MV-4-11 (cell line): ENCODE results near the gene FAM107B.
A peak's percentile ranks its signal among the peaks of the same experiment; 100 is the strongest.
"Not testable (repeated sequence)": the region's sequence is repeated elsewhere in the genome, so short reads cannot be mapped to it uniquely, and the experiment has no call there.

Experiments used
- DNase-seq: peaks from one replicate; lab custom pipeline; 2025; lab: John Stamatoyannopoulos, UW

The FAM107B gene

DNA sequence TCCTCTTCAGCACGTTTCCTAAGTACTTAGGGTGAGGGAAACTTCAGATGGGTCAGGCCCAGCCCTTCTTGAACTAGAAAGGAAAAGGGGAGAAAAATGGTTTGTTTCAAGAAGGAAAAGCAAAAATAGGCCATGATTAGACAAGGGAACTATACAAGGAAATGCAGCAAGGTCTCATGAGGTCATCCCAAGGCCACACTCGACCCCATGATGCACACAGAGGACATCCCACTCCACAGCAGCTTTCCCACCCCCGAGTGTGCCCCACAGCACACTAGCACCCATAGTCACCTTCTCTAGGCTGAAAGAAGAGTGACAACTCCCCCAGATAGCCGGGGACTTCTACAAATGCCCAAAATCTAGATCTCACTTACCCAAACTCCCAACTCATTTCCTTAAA is 173.4 kb downstream of the FAM107B start:
- no peak for DNase-seq

DNA sequence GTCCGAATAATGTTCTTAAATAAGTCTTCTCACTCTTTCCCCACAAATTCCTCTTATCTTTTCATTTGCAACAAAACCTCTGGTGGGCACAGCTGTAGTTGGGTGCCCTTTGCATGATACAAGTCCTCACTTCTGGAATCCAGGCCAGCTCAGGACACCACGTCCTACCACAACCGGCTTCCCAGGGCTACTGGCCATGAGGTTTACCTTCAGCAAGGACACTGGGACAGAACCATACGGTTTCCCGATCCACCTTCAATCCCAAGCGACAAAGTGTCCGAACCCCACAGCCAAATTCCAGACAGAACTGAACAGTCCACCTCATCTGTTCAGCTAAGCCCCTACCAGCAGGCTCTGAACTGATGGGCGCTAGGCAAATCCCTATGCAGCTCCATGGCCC is 174.6 kb downstream of the FAM107B start:
- DNase-seq = no peak

DNA sequence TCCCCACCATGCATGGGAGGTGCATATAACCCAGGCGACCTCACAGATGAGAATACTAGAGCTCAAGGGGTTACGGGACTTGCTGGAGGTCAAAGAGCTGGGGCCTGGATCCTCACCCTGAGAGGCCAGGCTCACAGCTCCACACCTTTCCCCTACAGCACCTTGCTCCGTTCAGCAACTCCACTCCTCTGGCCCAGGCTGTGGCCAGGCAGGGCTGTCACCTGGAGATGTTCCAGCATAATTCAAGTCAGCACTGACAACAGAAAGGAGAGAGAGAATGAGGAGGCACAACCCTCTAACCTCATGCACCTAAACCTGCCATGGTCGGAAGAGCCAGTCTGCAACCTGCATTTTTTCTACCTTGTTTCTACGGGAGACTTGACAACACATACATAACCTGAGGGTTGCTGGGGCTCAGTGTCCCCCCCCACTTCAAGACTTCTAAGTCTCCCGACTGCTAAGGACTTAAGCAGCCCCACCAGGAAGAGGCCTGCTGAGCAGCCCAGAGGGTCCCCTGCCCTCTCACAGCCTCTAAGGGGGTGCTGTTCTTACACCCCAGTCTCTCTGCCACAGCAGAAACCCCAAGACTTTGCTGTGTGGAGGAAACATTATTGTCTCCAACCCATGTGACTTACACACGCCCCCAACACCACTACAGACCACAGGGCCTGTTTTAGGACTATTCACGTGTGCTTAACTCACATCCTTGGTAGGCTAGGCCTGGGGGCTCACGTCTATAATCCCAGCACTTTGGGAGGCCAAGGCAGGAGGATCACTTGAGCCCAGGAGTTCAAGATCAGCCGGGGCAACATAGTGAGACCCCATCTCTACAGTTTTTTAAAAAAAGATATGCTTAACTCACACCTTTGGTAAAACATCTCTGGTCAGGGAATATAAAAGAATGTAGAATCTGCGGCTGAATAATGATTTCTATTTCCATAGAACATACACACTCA is 175.6 kb downstream of the FAM107B start:
- DNase-seq = no peak

DNA sequence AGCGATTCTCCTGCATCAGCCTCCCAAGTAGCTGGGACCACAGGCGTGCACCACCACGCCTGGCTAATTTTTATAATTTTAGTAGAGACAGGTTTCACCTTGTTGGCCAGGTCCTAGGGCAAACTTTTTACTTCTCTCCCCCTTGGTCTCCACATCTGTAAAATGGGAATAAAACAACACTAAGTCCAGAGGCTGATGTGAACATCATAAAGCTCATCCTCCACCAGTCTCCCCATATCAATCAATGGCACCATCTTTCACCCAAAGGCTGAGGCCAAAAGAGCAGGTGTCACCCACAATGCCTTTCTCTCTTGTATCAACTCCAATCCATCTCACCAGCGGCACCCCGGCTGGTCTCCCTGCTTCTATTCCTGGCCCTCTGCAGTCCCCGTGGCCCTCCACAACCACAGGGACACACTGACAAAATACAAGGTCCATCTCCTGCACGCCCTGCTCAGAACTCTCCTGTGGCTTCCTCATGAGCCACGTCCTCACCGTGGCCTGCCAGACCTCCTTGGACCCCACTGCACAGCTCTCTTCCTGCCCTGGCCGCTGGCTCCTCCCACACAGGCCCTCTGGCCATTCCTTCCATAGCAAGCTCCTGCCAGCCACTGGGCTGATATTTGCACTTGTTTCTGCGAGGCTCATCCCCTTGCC is 179.0 kb downstream of the FAM107B start:
- DNase-seq = no peak

DNA sequence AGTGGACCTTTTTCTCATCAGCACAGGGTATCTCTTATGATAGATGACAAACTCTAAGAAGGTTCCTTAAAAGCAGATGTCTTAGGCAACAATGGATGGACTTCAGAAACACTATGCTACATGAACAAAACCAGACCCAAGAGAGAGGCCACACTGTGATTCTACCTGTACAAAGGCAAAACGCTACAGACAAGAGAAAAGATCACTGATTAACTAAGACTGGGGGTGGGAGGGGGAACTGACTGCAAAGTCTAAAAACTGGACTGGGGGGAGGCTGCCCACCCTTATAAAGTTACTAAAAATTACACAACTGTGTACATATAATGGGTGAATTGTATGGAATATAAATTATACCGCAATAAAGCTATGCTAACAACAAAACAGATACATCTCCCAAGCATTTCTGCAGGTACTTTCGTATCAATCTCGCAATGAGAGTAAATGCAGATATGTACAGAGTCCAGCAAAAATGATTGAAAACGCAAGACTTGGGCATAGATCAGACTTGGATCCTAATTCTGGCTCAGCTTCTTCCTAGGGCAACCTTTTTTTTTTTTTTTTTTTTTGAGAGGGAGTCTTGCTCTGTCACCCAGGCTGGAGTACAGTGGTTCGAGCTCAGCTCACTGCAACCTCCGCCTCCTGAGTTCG is 179.7 kb downstream of the FAM107B start:
- DNase-seq = no peak

DNA sequence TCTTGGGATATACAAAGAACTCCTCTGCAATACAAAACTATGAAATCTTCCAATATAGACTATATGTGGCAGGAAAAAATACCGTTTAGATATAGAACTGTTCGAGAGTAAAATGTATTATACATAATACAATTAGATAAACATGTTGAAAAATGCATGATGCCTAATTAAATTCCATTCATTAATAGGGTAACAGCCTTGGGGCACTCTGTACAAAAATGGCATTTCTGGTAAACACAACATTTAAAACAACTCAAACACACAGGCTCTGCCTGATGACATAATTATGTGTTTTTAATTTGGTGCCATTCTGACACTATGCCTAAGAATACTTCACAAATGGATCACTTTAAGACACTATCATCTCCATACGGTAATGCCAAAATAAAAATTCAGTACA is 180.9 kb downstream of the FAM107B start:
- no peak for DNase-seq

DNA sequence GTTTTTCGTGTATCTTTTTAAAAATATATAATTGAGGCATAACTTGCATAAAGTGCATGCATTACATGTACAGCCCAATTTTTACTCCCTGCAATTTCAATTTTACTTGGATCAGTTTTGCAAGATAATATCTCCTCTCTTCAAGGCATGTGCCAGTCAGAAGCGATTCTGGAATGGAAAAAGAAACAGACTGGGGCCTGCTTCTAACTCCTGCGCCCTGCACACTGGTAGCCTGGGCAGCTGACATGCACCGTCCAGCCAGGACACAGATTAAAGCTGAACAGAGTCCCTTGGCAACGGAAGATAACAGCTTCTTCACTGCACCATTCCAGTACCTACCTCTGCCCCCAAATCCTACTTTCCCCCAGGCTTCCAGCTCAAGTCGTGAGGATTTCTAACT is 182.1 kb downstream of the FAM107B start:
- DNase-seq = no peak

DNA sequence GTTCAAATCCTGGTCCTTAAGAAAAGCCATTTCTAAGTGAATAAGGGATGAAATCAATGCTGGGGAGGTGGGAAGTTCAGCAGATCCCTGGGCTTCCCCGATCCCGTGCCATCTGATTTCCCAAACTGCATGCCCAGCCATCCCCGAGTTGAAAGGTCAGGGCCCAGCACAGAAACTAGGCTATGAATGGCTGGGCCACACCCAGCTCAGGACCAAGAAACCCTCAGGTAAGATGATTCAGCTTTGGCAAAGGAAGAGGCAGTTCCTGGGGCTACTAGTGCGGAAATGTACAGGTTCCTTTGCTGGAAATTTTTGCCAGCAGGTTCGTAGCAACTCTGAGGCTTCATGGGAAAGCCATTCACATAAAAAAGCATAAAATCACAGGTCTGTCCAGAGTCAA is 182.7 kb downstream of the FAM107B start:
- no peak for DNase-seq

DNA sequence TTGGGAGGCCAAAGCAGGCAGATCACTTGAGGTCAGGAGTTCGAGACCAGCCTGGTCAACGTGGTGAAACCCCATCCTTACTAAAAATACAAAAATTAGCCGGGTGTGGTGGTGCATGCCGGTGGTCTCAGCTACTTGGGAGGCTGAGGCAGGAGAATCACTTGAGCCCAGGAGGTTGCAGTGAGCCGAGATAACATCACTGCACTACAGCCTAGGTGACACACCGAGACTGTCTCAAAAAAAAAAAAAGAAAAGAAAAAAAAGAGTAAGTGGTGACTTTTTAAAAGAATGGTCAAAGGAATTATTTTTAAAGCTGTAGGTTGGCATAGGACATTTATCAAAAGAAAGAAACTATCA is 185.8 kb downstream of the FAM107B start:
- not testable (repeated sequence) for DNase-seq

DNA sequence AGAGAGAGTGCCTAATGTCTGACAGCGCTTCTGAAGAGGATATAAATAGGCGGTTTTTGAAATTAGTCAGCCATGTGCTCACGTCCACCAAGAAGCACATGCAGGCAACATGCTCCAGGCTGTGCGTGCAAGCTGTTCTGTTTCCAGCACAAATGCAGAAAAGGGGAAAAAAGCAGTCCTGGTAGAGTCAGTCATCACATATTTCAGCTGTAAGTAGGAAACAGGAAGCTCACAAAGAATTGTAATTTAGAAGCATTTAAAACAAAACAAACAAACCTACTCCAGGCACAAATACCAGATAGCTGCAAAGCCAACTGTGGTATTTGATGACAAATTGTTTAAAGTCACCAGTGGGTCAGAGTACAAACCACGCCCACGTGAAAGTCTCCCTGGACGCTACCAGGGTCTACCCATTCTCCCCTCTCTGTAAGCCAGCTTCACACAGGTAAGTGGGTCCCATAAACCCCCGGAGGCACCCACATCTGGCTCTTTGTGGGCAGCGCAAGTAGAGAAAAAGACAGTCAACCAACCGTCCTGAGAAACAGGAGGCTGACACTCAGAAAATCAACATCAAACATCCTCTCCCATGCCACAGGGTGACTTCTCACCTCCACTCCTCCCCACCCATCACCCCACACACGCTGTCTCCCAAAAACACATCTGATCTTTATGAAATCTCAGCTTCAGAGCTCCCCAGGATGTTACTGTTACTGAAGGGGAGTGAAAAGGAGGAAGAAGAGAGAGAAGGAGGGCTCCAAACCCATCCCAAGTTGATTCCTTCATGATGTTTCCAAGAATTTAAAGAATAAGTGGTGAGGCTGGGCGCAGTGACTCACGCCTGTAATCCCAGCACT is 186.4 kb downstream of the FAM107B start:
- DNase-seq = peak; percentile 73

DNA sequence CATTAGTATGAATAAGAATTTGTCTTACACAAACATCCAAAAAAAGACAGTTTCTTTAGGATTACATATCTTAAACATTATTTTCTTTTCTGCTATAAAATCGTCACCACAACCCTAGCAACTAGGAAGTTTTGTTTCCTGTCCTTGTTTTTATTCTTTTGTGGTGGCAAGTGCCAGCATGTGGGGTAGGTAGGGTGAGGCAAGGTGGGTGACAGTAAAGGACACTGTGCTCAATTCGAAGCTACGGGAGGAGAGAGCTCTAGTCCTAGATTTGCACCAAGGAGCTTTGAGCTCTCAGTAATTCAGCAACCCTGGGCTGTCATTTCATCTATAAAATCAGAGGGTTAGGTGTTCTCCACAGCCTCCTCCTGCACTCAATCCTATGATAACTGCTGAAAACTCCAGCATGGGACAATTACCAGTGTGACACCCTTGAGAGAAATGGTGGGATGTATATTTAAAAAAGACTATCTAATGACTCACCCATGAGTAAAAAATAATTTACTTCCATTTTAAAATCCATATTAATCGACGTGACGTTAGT is 187.1 kb downstream of the FAM107B start:
- no peak for DNase-seq

DNA sequence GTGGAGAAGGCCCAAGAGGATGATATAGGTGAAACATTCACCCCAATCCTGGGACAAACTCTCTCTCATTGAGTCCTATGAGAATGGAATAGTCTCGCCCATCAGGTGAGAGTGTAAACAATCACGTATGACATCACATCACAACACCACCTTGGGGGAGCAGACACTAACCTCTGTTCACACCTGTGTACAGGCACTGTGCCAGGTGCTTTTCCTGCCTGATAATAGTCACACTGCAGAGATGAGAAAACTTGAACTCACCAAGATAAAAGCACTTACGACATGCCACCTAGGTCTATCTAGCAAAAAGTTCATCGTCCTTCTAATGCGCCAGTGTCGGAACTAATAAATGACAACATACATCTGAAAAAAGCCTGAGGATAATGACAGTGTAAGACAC is 187.8 kb downstream of the FAM107B start:
- no peak for DNase-seq

DNA sequence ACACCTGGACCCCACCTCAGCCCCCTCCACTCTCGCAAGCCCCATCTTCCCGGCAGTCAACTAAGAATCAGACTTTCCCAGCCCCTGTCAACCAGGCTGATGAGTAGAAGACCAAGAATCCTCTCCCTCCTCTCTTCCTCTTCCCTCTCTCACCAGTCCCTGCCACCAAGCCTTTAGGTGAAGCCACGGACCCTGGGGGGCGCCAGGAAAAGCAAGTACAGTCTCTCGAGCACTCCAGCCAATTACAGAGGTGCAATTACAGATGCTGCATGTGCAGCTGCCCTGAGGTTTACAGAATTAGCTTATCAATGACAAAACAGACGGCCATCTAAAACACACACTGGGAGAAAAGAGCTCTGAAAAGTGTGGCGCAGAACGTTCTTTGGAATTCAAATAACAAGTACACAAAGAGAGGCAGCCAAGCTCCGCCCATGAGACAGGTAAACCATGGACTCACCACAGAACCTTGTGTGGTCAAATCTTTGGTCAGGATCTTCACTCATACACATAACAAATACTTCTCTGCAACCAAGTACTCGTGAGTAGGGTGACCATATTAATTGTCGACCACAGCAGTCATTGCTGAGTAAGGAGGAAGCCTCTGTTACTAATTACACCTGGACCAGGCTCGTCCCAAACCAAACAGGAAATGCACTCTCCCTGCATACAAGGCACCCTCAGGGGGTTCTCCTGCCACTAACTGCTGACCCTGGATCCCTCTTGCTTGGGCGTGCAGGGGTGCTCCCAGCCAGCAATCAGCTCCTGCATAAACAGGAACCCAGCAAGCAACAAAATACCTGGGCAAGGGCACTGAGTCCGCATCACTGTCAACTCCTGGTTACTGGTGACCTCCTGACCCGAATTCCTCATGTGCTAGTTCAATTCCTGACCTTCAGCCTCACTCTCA is 189.2 kb downstream of the FAM107B start:
- no peak for DNase-seq

DNA sequence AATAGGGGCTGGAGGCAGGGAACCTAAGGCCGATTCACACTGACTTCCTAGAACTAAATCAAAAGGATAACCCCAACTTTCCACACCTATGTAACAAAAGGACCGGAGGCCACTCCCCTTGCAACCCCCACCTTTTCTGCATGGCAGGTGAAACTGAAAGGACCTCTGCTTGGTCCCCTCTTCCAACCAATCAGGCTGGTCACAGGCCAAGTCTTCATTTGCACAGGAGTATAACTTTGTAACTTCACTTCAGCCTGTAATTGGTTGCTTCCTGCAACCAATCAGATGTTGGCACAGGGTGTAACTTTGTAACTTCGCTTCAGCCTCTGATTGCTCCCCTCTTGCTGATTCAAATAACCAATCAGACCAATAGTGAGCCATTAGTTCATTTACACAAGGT is 190.0 kb downstream of the FAM107B start:
- DNase-seq = no peak

DNA sequence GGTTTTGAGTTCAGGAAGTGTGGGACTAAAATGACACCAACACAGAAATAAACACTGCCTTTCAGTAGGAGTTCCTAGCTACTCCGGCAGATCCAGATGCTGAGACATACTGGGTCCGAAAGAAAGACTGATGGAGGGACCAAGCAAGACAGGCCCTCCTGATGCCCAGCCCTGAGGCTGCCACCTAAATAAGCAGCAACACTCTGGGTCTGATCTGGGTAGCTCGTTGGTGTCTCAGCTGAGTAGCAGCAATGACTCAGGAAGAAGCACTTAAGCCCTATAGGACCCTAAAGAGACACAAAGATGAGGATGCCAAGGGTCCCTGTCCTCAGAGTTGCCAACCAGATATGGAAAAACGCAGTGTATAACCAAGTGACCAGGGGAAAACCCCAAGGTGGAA is 190.7 kb downstream of the FAM107B start:
- no peak for DNase-seq

DNA sequence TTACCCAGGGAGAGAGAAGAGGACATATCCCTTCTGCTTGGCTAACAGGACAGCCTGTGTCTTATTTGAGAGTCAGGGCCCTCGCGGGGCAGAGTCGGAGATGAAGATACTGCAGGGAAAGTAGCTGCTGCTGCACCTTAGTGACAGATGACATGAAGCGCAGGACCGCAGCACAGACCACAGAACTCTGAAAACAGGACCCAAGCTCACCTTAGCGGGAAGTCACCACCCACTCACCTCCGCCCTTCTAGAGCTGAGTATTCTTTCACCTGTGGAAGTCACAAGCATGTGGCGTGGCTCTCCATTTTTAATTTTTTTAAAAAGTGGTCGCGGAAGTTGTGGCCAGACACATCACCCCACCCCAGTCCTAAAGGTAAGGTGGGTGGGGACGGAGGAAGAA is 191.4 kb downstream of the FAM107B start:
- no peak for DNase-seq

DNA sequence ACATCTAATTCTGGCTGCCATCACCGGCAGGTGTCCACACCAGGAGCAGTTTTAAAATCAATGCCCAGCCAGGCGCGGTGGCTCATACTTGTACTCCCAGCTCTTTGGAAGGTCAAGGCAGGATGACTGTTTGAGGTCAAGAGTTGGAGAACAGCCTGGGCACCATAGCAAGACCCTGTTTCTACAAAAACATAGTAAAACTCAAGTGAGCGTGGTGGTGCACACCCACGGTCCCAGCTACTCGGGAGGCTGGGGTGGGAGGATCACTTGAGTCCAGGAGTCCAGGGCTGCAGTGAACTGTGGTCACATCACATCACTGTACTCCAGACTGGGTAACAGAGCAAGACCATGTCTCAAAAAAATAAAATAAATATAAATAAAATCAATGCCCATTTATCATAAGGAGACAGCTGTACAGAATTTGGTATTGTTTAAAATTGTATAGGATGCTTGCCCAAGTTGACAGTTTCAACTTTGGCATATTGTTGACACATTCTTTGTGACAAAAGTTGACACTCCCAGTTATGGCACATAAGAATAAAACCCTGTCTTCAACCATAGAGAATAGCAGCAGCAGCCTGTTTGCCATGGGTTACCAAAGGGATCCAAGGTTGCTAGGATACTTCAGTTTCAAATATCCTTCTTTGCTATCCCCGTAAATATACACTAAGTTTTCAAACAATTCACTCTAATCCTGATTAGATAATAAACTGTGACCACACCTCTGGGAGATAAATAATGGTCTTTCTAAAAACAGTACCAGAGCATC is 193.0 kb downstream of the FAM107B start:
- no peak for DNase-seq

DNA sequence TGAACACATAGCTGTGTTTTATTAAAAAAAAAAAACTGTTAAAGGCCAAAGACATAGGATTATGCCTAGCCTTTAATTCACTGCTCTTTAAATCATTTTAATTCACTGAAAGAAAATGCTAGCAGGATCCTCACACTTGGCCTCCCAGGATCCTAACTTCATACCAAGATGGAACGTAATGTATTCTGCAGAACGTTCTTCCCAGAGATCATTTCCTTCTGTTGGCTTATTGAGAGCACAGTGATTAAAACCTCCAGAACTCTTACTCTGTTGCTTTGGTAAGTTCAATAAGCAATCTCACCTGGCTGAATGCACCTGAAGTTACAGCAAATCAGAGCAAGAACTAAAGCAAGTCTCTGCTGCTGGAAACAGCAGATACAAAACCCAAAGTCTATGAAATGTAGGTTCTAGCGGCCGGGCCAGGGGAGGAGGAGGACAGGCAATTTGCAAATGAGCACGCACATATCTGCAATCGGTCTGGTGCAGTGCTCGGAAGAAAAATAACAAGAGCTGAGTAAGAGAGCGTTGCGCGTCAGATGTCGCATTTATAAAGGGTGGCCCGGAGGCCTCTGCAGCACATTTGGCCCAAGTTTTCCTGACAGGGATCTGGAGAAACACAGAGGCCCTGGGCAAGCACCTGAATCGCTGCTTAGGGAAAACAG is 193.9 kb downstream of the FAM107B start:
- no peak for DNase-seq

DNA sequence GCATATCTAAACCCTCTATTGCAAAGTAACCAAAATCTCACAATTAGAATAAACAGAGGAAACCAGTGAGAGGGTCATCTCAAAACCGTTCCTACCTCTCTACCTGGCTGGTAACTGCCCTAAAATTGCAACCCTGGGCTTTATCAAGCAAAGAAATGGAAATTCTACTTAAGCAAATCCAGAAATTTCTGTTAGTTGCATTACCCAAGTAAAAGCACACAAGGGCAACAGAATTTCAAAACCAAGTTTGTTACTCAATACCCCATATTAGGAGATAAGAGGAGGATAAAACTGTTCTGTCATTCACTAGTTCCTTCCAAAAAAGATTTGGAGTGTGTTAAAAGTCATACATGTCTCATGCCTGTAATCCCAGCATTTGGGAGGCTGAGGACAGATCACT is 195.3 kb downstream of the FAM107B start:
- DNase-seq = peak; percentile 83
